Hematopoietic multipotent progenitor cell (in vitro differentiated cells): ENCODE data around the gene RPS21. TPM values are rescaled to one million over a fixed set of nuclear protein-coding genes. Genes with fewer than 3 reads are reported as not detected.

Source experiments
- DNase-seq, 3 donors: peaks; one replicate each; pipeline ENCODE4 v3.0.0-alpha.2; 2011 to 2015; ENCODE audit warnings: low read depth in 2 of 3, low spot score in 2 of 3
- total RNA-seq: library from RNA; depleted of rRNA; stranded (reverse); fragments of >200 nt; gene quantifications from one replicate; pipeline ENCODE4 v1.2.3, GENCODE V29; 2012

The RPS21 gene
- total RNA-seq, 1 donor = 5,188 TPM

- DNase-seq = no peak
Measured at GRCh38 chr20:62408640-62409039, 21.7 kb downstream of the RPS21 start.

- DNase-seq = no peak
Measured at GRCh38 chr20:62409086-62409853, 22.4 kb downstream of the RPS21 start.

GRCh38 chr20:62409931-62410745, 23.2 kb downstream of the RPS21 start:
- DNase-seq = peak in 2 of 3 donors; percentile 77 to 78

GRCh38 chr20:62410746-62411478, 24.0 kb downstream of the RPS21 start:
- no peak for DNase-seq

- DNase-seq = no peak
Measured at GRCh38 chr20:62411479-62412193, 24.7 kb downstream of the RPS21 start.

GRCh38 chr20:62412194-62413024, 25.5 kb downstream of the RPS21 start:
- DNase-seq = no peak

GRCh38 chr20:62413025-62413570, 26.2 kb downstream of the RPS21 start:
- DNase-seq = no peak

GRCh38 chr20:62413896-62414481, 27.1 kb downstream of the RPS21 start:
- DNase-seq = no peak

- no peak for DNase-seq
Measured at GRCh38 chr20:62415354-62416111, 28.6 kb downstream of the RPS21 start.

GRCh38 chr20:62416651-62417637, 30.0 kb downstream of the RPS21 start:
- DNase-seq = no peak

GRCh38 chr20:62417981-62418708, 31.2 kb downstream of the RPS21 start:
- no peak for DNase-seq

GRCh38 chr20:62418709-62419487, 32.0 kb downstream of the RPS21 start:
- no peak for DNase-seq

GRCh38 chr20:62419759-62420158, 32.9 kb downstream of the RPS21 start:
- no peak for DNase-seq

- DNase-seq = no peak
Measured at GRCh38 chr20:62420846-62421715, 34.2 kb downstream of the RPS21 start.

- DNase-seq = no peak
Measured at GRCh38 chr20:62421716-62421990, 34.8 kb downstream of the RPS21 start.
